GM12878 (cell line): ENCODE results near the gene HACE1. TPM values are rescaled to one million over a fixed set of nuclear protein-coding genes. Genes with fewer than 3 reads are reported as not detected.

Source experiments
- ATAC-seq: fragments of 200-7000 bp; cut with Tn5 transposase; 3 replicates; pipeline ENCODE4 v1.9.1; 2020; ENCODE audit warnings: mild to moderate bottlenecking, moderate library complexity
- BruUV-seq: library from RNA; stranded (reverse); fragments of 400-500 nt; replicated peaks from 2 replicates; lab custom pipeline; 2021; lab: Mats Ljungman, UMichigan
- CTCF ChIA-PET: fragments of 300-600 bp; sonication (Branson Sonifier 250); formaldehyde crosslinking; extraction: SDS; loops from one replicate; lab custom pipeline; 2021; ENCODE audit warnings: inconsistent platforms; lab: Yijun Ruan, JAX
- POLR2A ChIA-PET: fragments of 350-600 bp; formaldehyde crosslinking; extraction: SDS; loops from one replicate; lab custom pipeline; 2021; ENCODE audit warnings: inconsistent platforms; lab: Charles Lee
- RAD21 ChIA-PET: fragments of 300-600 bp; sonication (Branson Sonifier 250); formaldehyde crosslinking; loops from one replicate; lab custom pipeline; 2023; ENCODE audit warnings: antibody characterized with exemption; ENCODE audit not compliant: unreplicated experiment; lab: Charles Lee
- SMC1A ChIA-PET: fragments of 300-600 bp; sonication (Branson Sonifier 250); formaldehyde crosslinking; loops from one replicate; lab custom pipeline; 2023; ENCODE audit not compliant: unreplicated experiment, uncharacterized antibody; lab: Charles Lee
- DNase-seq: peaks from one replicate; pipeline ENCODE4 v3.0.0-alpha.2; 2011; ENCODE audit warnings: low read depth, low spot score
- FAIRE-seq: peaks from 3 replicates; lab custom pipeline; 2011; peaks lifted over from hg19 to GRCh38; lab: Jason Lieb, UNC
- H2AFZ ChIP-seq: 2 replicates; pipeline ENCODE4 v1.6.0; 2011; ENCODE audit warnings: low read depth, low read length, control low read depth; ENCODE audit not compliant: control insufficient read depth
- H3K27ac ChIP-seq: 2 replicates; pipeline ENCODE4 v1.5.1; 2011; ENCODE audit warnings: control low read depth; ENCODE audit not compliant: control insufficient read depth, insufficient read depth
- H3K27me3 ChIP-seq, 2 experiments: replicated peaks in 1 of 2; 2 replicates each; pipeline versions ENCODE4 v1.6.0 to v1.6.1; 2011; ENCODE audit warnings: low read length in 1 of 2; ENCODE audit not compliant: control insufficient read depth in 2 of 2, insufficient read depth in 2 of 2
- H3K36me3 ChIP-seq, 2 experiments: 2 replicates each; pipeline ENCODE4 v1.5.1; 2011; ENCODE audit warnings: low read length in 1 of 2; ENCODE audit not compliant: control insufficient read depth in 2 of 2, insufficient read depth in 2 of 2
- H3K4me1 ChIP-seq: 2 replicates; pipeline ENCODE4 v1.6.1; 2011; ENCODE audit warnings: mild to moderate bottlenecking, low read length, moderate library complexity, mixed read lengths; ENCODE audit not compliant: control insufficient read depth, insufficient read depth
- H3K4me2 ChIP-seq: 2 replicates; pipeline ENCODE4 v1.6.0; 2011; ENCODE audit warnings: control low read depth; ENCODE audit not compliant: control insufficient read depth, insufficient read depth
- H3K4me3 ChIP-seq: fragments of 200-600 bp; sonication (generic); 2 replicates; pipeline ENCODE4 v1.5.1; 2016
- H3K79me2 ChIP-seq: 2 replicates; pipeline ENCODE4 v1.6.0; 2011; ENCODE audit warnings: low read length; ENCODE audit not compliant: control insufficient read depth, insufficient read depth
- H3K9ac ChIP-seq: 2 replicates; pipeline ENCODE4 v1.8.0; 2011; ENCODE audit warnings: low read length, control low read depth, mixed read lengths; ENCODE audit not compliant: control insufficient read depth, insufficient read depth
- H3K9me3 ChIP-seq: replicated peaks from 3 replicates; pipeline ENCODE4 v1.5.1; 2011; ENCODE audit warnings: mild to moderate bottlenecking, low read length; ENCODE audit not compliant: control insufficient read depth, insufficient read depth
- H4K20me1 ChIP-seq: 2 replicates; pipeline ENCODE4 v1.6.0; 2011; ENCODE audit not compliant: control insufficient read depth, insufficient read depth
- CREM ChIP-seq: IDR thresholded peaks from 2 replicates; pipeline ENCODE4 v1.6.1; 2014; ENCODE audit warnings: antibody characterized with exemption, low read depth
- FOS ChIP-seq: IDR thresholded peaks from 3 replicates; pipeline ENCODE4 v1.6.1; 2011; ENCODE audit warnings: borderline replicate concordance; ENCODE audit not compliant: insufficient read length; ENCODE audit errors: extremely low read depth
- HDGF ChIP-seq: fragments of 450-650 bp; IDR thresholded peaks from 2 replicates; pipeline ENCODE4 v1.6.1; 2016; ENCODE audit warnings: antibody characterized with exemption
- KLF5 ChIP-seq: fragments of 450-650 bp; IDR thresholded peaks from 2 replicates; pipeline ENCODE4 v1.6.1; 2014; ENCODE audit warnings: mild to moderate bottlenecking; ENCODE audit not compliant: partially characterized antibody
- MYB ChIP-seq: fragments of 150-350 bp; IDR thresholded peaks from 2 replicates; pipeline ENCODE4 v1.6.1; 2014; ENCODE audit warnings: mild to moderate bottlenecking, low read depth, low read length, borderline replicate concordance
- PML ChIP-seq: IDR thresholded peaks from 2 replicates; pipeline ENCODE4 v1.6.1; 2012; ENCODE audit warnings: low read length, inconsistent platforms
- POU2F2 ChIP-seq: IDR thresholded peaks from 3 replicates; pipeline ENCODE4 v1.6.1; 2011; ENCODE audit warnings: low read depth, mild to moderate bottlenecking, low read length, borderline replicate concordance
- TBL1XR1 ChIP-seq: IDR thresholded peaks from 2 replicates; pipeline ENCODE4 v1.6.1; 2012; ENCODE audit warnings: low read depth, low read length, improper control_type of control experiment
- TCF7 ChIP-seq: IDR thresholded peaks from 2 replicates; pipeline ENCODE4 v1.6.1; 2014; ENCODE audit warnings: antibody characterized with exemption, borderline replicate concordance
- ZSCAN29 ChIP-seq: fragments of 450-650 bp; IDR thresholded peaks from 2 replicates; pipeline ENCODE4 v1.6.1; 2017; ENCODE audit warnings: mild to moderate bottlenecking, moderate library complexity
- WGBS: methylation state at CpG from one replicate; pipeline ENCODE4 v1.1.6; 2016; ENCODE audit warnings: low lambda C conversion rate; ENCODE audit not compliant: insufficient replicate concordance, insufficient coverage; ENCODE audit errors: missing lambda C conversion rate; 5-methylcytosine and 5-hydroxymethylcytosine counted together
- in situ Hi-C: fragments of 300-500 bp; cut with MboI; formaldehyde crosslinking; loops from 9 replicates; pipeline ENCODE4 v1.14.3; 2018; ENCODE audit warnings: mixed read lengths
- intact Hi-C: fragments of 100-400 bp; cut with micrococcal nuclease; formaldehyde crosslinking; loops from one replicate; pipeline ENCODE4 v1.14.2; 2022; ENCODE audit not compliant: unreplicated experiment
- polyA plus RNA-seq, 11 experiments: library from polyadenylated mRNA; depleted of rRNA in 4 of 11; unstranded in 6 of 11; stranded (reverse) in 5 of 11; fragments of >200 nt; fragmentation: Nextera tagmentation in 4 of 11; fragmentation: Illumina TruSeq in 1 of 11; extraction: Ambion mirVana in 4 of 11; extraction: Trizol in 1 of 11; gene quantifications; 1 replicate in 1 of 11; 2 replicates in 10 of 11; pipeline versions ENCODE4 v1.2.1 to v1.2.3, GENCODE V29; 2011 to 2016; ENCODE audit warnings: inconsistent platforms in 2 of 11, missing spikeins in 2 of 11, low read depth in 1 of 11
- total RNA-seq, 4 experiments: library from RNA; depleted of rRNA in 3 of 4; stranded (reverse); fragments of >200 nt in 3 of 4; fragmentation: Illumina TruSeq in 1 of 4; extraction: Trizol in 1 of 4; gene quantifications; 2 replicates each; pipeline versions ENCODE4 v1.2.1 to v1.2.3, GENCODE V29; 2013 to 2021
- TF ChIP-seq, protein P1 (sequence below): fragments of 450-650 bp; formaldehyde crosslinking; IDR thresholded peaks from 2 replicates; pipeline ENCODE4 v1.4.0; 2020; ENCODE audit warnings: mild to moderate bottlenecking, moderate library complexity

The HACE1 gene
- total and polyA plus RNA-seq, 10 of the 15 experiments (the other 5 are each of a cell fraction or from before 2014, with no cell fraction given), result 1.6 to 16.9 (median 5.6) TPM

DNA sequence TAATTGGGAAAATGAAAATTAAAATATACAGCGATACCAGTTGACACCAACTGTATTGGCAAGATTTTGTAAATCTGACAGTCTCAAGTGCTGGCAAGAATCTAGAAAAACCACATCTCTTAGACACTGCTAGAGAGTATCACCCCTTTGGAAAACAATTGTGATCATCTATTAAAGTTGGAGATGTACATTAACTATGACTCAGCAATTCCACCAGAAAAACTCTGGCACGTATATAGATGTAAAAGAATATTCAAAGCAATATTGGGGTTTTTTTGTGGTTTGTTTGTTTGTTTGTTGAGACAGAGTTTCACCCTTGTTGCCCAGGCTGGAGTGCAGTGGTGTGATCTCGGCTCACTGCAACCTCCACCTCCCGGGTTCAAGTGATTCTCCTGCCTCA, 142.9 kb downstream of the HACE1 start (continued):
- TF ChIP-seq, protein P1, sequence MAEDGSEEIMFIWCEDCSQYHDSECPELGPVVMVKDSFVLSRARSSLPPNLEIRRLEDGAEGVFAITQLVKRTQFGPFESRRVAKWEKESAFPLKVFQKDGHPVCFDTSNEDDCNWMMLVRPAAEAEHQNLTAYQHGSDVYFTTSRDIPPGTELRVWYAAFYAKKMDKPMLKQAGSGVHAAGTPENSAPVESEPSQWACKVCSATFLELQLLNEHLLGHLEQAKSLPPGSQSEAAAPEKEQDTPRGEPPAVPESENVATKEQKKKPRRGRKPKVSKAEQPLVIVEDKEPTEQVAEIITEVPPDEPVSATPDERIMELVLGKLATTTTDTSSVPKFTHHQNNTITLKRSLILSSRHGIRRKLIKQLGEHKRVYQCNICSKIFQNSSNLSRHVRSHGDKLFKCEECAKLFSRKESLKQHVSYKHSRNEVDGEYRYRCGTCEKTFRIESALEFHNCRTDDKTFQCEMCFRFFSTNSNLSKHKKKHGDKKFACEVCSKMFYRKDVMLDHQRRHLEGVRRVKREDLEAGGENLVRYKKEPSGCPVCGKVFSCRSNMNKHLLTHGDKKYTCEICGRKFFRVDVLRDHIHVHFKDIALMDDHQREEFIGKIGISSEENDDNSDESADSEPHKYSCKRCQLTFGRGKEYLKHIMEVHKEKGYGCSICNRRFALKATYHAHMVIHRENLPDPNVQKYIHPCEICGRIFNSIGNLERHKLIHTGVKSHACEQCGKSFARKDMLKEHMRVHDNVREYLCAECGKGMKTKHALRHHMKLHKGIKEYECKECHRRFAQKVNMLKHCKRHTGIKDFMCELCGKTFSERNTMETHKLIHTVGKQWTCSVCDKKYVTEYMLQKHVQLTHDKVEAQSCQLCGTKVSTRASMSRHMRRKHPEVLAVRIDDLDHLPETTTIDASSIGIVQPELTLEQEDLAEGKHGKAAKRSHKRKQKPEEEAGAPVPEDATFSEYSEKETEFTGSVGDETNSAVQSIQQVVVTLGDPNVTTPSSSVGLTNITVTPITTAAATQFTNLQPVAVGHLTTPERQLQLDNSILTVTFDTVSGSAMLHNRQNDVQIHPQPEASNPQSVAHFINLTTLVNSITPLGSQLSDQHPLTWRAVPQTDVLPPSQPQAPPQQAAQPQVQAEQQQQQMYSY (CRISPR knock-in tag), result no peak
- TF ChIP-seq KLF5, result no peak
- no peak for TF ChIP-seq TCF7
- no peak for TF ChIP-seq POU2F2
- TF ChIP-seq, all 136 proteins: peak for 0

DNA sequence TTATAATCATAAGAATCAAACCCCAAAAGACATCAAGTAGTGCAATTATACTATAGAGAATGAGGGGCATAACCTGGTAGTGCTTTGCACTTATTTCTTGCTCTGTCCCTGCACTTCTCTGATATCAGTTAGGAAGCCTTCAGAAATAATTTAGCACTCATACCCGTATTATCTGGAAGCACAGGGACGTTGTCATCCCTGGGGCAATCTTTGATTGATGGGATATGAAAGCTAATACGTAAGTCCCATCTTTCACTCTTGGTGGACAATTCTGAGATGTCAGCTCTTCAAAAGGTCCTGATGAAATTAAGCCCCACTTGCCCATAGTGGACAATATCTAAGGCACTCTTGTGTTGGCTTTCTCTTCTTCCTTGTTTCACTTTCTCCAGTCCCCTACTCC, 144.9 kb downstream of the HACE1 start:
- no peaks in the 10 kb centered on the region for H3K36me3 ChIP-seq
- ChIA-PET CTCF (no interaction called here), SMC1A (no interaction called here), RAD21 (no interaction called here), POLR2A (no interaction called here)
- H3K27me3 ChIP-seq, result no peaks in the 10 kb centered on the region
- FAIRE-seq, result no peak
- no TSS peak for BruUV-seq
- H3K4me3 ChIP-seq, result no peak overlapping the region
- no peak for DNase-seq
- H3K27ac ChIP-seq, result no peak overlapping the region
- no peak for TF ChIP-seq HDGF
- TF ChIP-seq ZSCAN29, result no peak
- TF ChIP-seq CREM, result no peak
- TF ChIP-seq TBL1XR1, result no peak
- no peak for TF ChIP-seq MYB
- TF ChIP-seq FOS, result no peak
- no peak for TF ChIP-seq PML
- H3K9me3 ChIP-seq, result no peaks in the 10 kb centered on the region
- no peaks in the 10 kb centered on the region for H4K20me1 ChIP-seq
- intact Hi-C loops, result no loop called here
- WGBS, result 41% methylated on average over 3 of the region's 3 CpGs
- H3K9ac ChIP-seq, result no peak overlapping the region
- no peaks in the 10 kb centered on the region for H3K4me1 ChIP-seq
- no peak overlapping the region for H3K4me2 ChIP-seq
- H3K79me2 ChIP-seq, result no peaks in the 10 kb centered on the region
- no peak for ATAC-seq
- no peak overlapping the region for H2AFZ ChIP-seq
- in situ Hi-C loops, result no loop called here
